ENCODE measurements around the gene ZNF345. TPM values are rescaled to one million over a fixed set of nuclear protein-coding genes. Genes with fewer than 3 reads are reported as not detected.

Gene ZNF345
- total and polyA plus RNA-seq, 2 donors (not counting 3 experiments of a cell fraction or from before 2014, with no cell fraction given), result 2.2 to 3.8 TPM

DNA sequence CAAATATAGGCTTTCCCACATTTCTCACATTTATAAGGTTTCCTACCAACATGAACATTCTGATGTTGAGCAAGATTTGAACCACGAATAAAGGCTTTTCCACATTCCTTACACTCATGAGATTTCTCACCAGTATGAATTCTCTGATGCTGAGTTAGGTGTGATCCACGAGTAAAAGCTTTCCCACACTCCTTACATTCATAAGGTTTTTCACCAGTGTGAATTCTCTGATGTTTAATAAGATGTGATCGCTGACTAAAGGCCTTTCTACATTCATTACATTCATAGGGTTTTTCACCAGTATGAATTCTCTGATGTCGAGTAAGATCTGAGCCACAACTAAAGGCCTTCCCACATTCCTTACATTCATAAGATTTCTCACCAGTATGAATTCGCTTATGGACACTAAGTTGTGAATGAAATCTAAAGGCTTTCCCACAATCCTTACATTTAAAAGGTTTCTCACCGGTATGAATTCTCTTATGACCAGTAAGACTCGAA lies 31.5 kb upstream of the ZNF345 start:
- H3K4me1 ChIP-seq (ENCODE audit: control insufficient read depth, extremely low read depth, insufficient read depth, low read length), result no peaks in the 10 kb centered on the region
- DNase-seq (ENCODE audit: low read depth, low spot score) (no peak), FAIRE-seq (no peak)
- H4K20me1 ChIP-seq (replicated peaks; ENCODE audit: control insufficient read depth, extremely low read depth, insufficient read depth, low read length), result no peaks in the 10 kb centered on the region
- H3K27ac ChIP-seq (ENCODE audit: insufficient read depth, low read depth, low read length), result no peak overlapping the region
- no peaks in the 10 kb centered on the region for H3K79me2 ChIP-seq (ENCODE audit: control insufficient read depth, insufficient read depth, low read length)
- no peaks in the 10 kb centered on the region for H3K9me1 ChIP-seq (replicated peaks; ENCODE audit: control insufficient read depth, extremely low read depth, insufficient read depth, low read length)
- BruUV-seq (replicated peaks), result no TSS peak
- no peak for TF ChIP-seq FOS (IDR thresholded peaks at IDR 0.05; ENCODE audit: borderline replicate concordance, insufficient read depth, low read length)
- TF ChIP-seq MYC (IDR thresholded peaks at IDR 0.05; ENCODE audit: low read depth, low read length), result no peak
- no peak for TF ChIP-seq POLR2A (IDR thresholded peaks at IDR 0.05; ENCODE audit: low read depth, low read length)
- TF ChIP-seq GATA2 (IDR thresholded peaks at IDR 0.05; ENCODE audit: insufficient read depth, insufficient read length, low read depth, low read length), result no peak
- TF ChIP-seq, protein P1, sequence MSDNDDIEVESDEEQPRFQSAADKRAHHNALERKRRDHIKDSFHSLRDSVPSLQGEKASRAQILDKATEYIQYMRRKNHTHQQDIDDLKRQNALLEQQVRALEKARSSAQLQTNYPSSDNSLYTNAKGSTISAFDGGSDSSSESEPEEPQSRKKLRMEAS (IDR thresholded peaks at IDR 0.05; ENCODE audit: insufficient read depth, insufficient read length), result no peak
- no peak for TF ChIP-seq EZH2 (IDR thresholded peaks at IDR 0.05; ENCODE audit: borderline replicate concordance, low read depth, low read length, severe bottlenecking)
- TF ChIP-seq POLR2AphosphoS5 (IDR thresholded peaks at IDR 0.05; ENCODE audit: insufficient read depth, low read depth, low read length), result no peak
- dilution Hi-C loops (cut with MboI; ENCODE audit: extremely low pct_ligation_motif_present, low sequenced_read_pairs) (no loop called here), intact Hi-C loops (cut with micrococcal nuclease) (no loop called here)
- no peak overlapping the region for H3K4me3 ChIP-seq (replicated peaks in 1 of 3; ENCODE audit: insufficient read depth in 1 of 3, low read depth in 1 of 3, low read length in 3 of 3)
- no peak overlapping the region for H3K4me2 ChIP-seq (ENCODE audit: insufficient read depth, low read length)
- no peak overlapping the region for H2AFZ ChIP-seq (ENCODE audit: low read depth, low read length)
- peaks cover 13% of the 10 kb centered on the region for H3K9me3 ChIP-seq (replicated peaks; ENCODE audit: control insufficient read depth, insufficient read depth, low read length)
- ChIA-PET CTCF (no interaction called here), POLR2A (no interaction called here)
- no peak overlapping the region for H3K9ac ChIP-seq (replicated peaks; ENCODE audit: extremely low read depth, insufficient read depth, low read length)
- no peaks in the 10 kb centered on the region for H3K27me3 ChIP-seq (ENCODE audit: control insufficient read depth in 2 of 2, insufficient read depth in 2 of 2, low read length in 2 of 2)
- peaks cover 0 to 8% of the 10 kb centered on the region in 2 experiments for H3K36me3 ChIP-seq (ENCODE audit: control insufficient read depth in 2 of 2, extremely low read depth in 1 of 2, insufficient read depth in 2 of 2, low read length in 2 of 2)

DNA sequence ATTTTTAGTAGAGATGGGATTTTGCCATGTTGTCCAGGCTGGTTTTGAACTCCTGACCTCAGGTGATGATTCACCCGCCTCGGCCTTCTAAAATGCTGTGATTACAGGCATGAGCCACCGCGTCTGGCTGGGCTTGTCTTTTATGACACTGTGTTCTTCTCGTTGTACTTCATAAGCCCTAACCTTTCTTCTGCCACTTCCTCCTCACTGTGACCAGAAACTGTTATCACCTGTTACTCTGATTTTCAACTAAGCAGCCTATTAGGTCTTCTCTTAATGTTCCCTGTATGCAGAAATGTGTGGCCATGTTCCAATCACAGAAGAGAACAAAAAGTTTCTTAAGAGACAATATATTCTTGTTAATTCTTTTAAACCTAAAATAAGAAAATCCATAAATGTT lies 28.9 kb upstream of the ZNF345 start:
- Histone ChIP-seq H2AFZ (ENCODE audit: low read depth, low read length) (no peak overlapping the region), H3K79me2 (ENCODE audit: control insufficient read depth, insufficient read depth, low read length) (no peaks in the 10 kb centered on the region), H3K9ac (replicated peaks; ENCODE audit: extremely low read depth, insufficient read depth, low read length) (no peak overlapping the region), H3K27ac (ENCODE audit: insufficient read depth, low read depth, low read length) (no peak overlapping the region), H3K9me1 (replicated peaks; ENCODE audit: control insufficient read depth, extremely low read depth, insufficient read depth, low read length) (no peaks in the 10 kb centered on the region), H3K4me2 (ENCODE audit: insufficient read depth, low read length) (no peak overlapping the region), H3K9me3 (replicated peaks; ENCODE audit: control insufficient read depth, insufficient read depth, low read length) (peaks cover 12% of the 10 kb centered on the region), H3K27me3 (ENCODE audit: control insufficient read depth in 2 of 2, insufficient read depth in 2 of 2, low read length in 2 of 2) (no peaks in the 10 kb centered on the region), H3K4me3 (replicated peaks in 1 of 3; ENCODE audit: insufficient read depth in 1 of 3, low read depth in 1 of 3, low read length in 3 of 3) (no peak overlapping the region), H3K36me3 (ENCODE audit: control insufficient read depth in 2 of 2, extremely low read depth in 1 of 2, insufficient read depth in 2 of 2, low read length in 2 of 2) (peaks cover 4 to 8% of the 10 kb centered on the region in 2 experiments), H4K20me1 (replicated peaks; ENCODE audit: control insufficient read depth, extremely low read depth, insufficient read depth, low read length) (no peaks in the 10 kb centered on the region), H3K4me1 (ENCODE audit: control insufficient read depth, extremely low read depth, insufficient read depth, low read length) (no peaks in the 10 kb centered on the region)
- dilution Hi-C loops (cut with MboI; ENCODE audit: extremely low pct_ligation_motif_present, low sequenced_read_pairs), result no loop called here
- POLR2A ChIA-PET, result no interaction called here
- DNase-seq (ENCODE audit: low read depth, low spot score) (no peak), FAIRE-seq (no peak)
- BruUV-seq (replicated peaks), result no TSS peak
- TF ChIP-seq, protein P1 (IDR thresholded peaks at IDR 0.05; ENCODE audit: insufficient read depth, insufficient read length), result no peak
- TF ChIP-seq GATA2 (IDR thresholded peaks at IDR 0.05; ENCODE audit: insufficient read depth, insufficient read length, low read depth, low read length) (no peak), POLR2AphosphoS5 (IDR thresholded peaks at IDR 0.05; ENCODE audit: insufficient read depth, low read depth, low read length) (no peak), POLR2A (IDR thresholded peaks at IDR 0.05; ENCODE audit: low read depth, low read length) (no peak), MYC (IDR thresholded peaks at IDR 0.05; ENCODE audit: low read depth, low read length) (no peak), EZH2 (IDR thresholded peaks at IDR 0.05; ENCODE audit: borderline replicate concordance, low read depth, low read length, severe bottlenecking) (no peak), JUN (IDR thresholded peaks at IDR 0.05; ENCODE audit: borderline replicate concordance, insufficient read depth, insufficient read length, low read depth) (no peak), FOS (IDR thresholded peaks at IDR 0.05; ENCODE audit: borderline replicate concordance, insufficient read depth, low read length) (no peak)
- TF ChIP-seq, protein P2, sequence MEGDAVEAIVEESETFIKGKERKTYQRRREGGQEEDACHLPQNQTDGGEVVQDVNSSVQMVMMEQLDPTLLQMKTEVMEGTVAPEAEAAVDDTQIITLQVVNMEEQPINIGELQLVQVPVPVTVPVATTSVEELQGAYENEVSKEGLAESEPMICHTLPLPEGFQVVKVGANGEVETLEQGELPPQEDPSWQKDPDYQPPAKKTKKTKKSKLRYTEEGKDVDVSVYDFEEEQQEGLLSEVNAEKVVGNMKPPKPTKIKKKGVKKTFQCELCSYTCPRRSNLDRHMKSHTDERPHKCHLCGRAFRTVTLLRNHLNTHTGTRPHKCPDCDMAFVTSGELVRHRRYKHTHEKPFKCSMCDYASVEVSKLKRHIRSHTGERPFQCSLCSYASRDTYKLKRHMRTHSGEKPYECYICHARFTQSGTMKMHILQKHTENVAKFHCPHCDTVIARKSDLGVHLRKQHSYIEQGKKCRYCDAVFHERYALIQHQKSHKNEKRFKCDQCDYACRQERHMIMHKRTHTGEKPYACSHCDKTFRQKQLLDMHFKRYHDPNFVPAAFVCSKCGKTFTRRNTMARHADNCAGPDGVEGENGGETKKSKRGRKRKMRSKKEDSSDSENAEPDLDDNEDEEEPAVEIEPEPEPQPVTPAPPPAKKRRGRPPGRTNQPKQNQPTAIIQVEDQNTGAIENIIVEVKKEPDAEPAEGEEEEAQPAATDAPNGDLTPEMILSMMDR (IDR thresholded peaks at IDR 0.05; ENCODE audit: extremely low read depth in 1 of 2, insufficient read depth in 1 of 2, low read depth in 1 of 2, low read length in 2 of 2), result no peak
- intact Hi-C loops (cut with micrococcal nuclease), result no loop called here
- CTCF ChIA-PET, result no interaction called here
